GM12878 (cell line): ENCODE data around the gene HDGF. TPM values are rescaled to one million over a fixed set of nuclear protein-coding genes. Genes with fewer than 3 reads are reported as not detected.

Experiments
- ATF3 ChIP-seq: IDR thresholded peaks from 2 replicates; pipeline ENCODE4 v1.6.1; 2011; ENCODE audit warnings: low read depth, mild to moderate bottlenecking, low read length, moderate library complexity, borderline replicate concordance; ENCODE audit errors: extremely low read depth
- BMI1 ChIP-seq: fragments of 450-650 bp; IDR thresholded peaks from 2 replicates; pipeline ENCODE4 v1.6.1; 2016; ENCODE audit warnings: mild to moderate bottlenecking, moderate library complexity, borderline replicate concordance
- BRCA1 ChIP-seq: IDR thresholded peaks from 2 replicates; pipeline ENCODE4 v1.6.1; 2011; ENCODE audit warnings: low read depth, low read length, improper control_type of control experiment
- CHD1 ChIP-seq: IDR thresholded peaks from 2 replicates; pipeline ENCODE4 v1.6.1; 2012; ENCODE audit warnings: low read depth, low read length, improper control_type of control experiment
- CREM ChIP-seq: IDR thresholded peaks from 2 replicates; pipeline ENCODE4 v1.6.1; 2014; ENCODE audit warnings: antibody characterized with exemption, low read depth
- DPF2 ChIP-seq: fragments of 450-650 bp; IDR thresholded peaks from 2 replicates; pipeline ENCODE4 v1.6.1; 2017; ENCODE audit warnings: mild to moderate bottlenecking
- EED ChIP-seq: sonication (generic); IDR thresholded peaks from 2 replicates; pipeline ENCODE4 v1.6.1; 2016; ENCODE audit warnings: antibody characterized with exemption, low read depth
- ETV6 ChIP-seq, 2 experiments: fragments of 450-650 bp in 1 of 2; IDR thresholded peaks in 1 of 2; conservative IDR thresholded peaks in 1 of 2; 2 replicates each; pipeline ENCODE4 v1.6.1; 2014; ENCODE audit warnings: antibody characterized with exemption in 1 of 2, borderline replicate concordance in 1 of 2, low read depth in 1 of 2, mild to moderate bottlenecking in 1 of 2, moderate library complexity in 1 of 2
- FOXK2 ChIP-seq: fragments of 450-650 bp; IDR thresholded peaks from 2 replicates; pipeline ENCODE4 v1.6.1; 2017; ENCODE audit warnings: mild to moderate bottlenecking, moderate library complexity
- MXI1 ChIP-seq: fragments of 150-350 bp; IDR thresholded peaks from 2 replicates; pipeline ENCODE4 v1.6.1; 2011; ENCODE audit warnings: low read depth, mild to moderate bottlenecking, inconsistent platforms, low read length, improper control_type of control experiment
- NKRF ChIP-seq: fragments of 450-650 bp; conservative IDR thresholded peaks from 2 replicates; pipeline ENCODE4 v1.6.1; 2017; ENCODE audit warnings: mild to moderate bottlenecking, moderate library complexity
- NR2C1 ChIP-seq: fragments of 450-650 bp; IDR thresholded peaks from 2 replicates; pipeline ENCODE4 v1.6.1; 2017; ENCODE audit warnings: antibody characterized with exemption, mild to moderate bottlenecking, moderate library complexity
- PAX8 ChIP-seq: fragments of 450-650 bp; IDR thresholded peaks from 2 replicates; pipeline ENCODE4 v1.6.1; 2017; ENCODE audit warnings: mild to moderate bottlenecking, moderate library complexity
- RB1 ChIP-seq: fragments of 450-650 bp; formaldehyde crosslinking; IDR thresholded peaks from 2 replicates; pipeline ENCODE4 v1.6.1; 2017; ENCODE audit warnings: mild to moderate bottlenecking, borderline replicate concordance
- SMC3 ChIP-seq: IDR thresholded peaks from 2 replicates; pipeline ENCODE4 v1.6.1; 2011; ENCODE audit warnings: low read length, improper control_type of control experiment, borderline replicate concordance
- SREBF2 ChIP-seq: IDR thresholded peaks from 2 replicates; pipeline ENCODE4 v1.6.1; 2012; ENCODE audit warnings: mild to moderate bottlenecking, low read length
- STAT3 ChIP-seq: IDR thresholded peaks from 2 replicates; pipeline ENCODE4 v1.6.1; 2011; ENCODE audit warnings: low read depth, low read length, improper control_type of control experiment
- USF1 ChIP-seq: IDR thresholded peaks from 2 replicates; pipeline ENCODE4 v1.6.1; 2011; ENCODE audit warnings: borderline replicate concordance, low read depth, mild to moderate bottlenecking, moderate library complexity, mixed read lengths, low read length; ENCODE audit not compliant: insufficient read depth; ENCODE audit errors: extremely low read length
- ZBTB11 ChIP-seq: fragments of 450-650 bp; formaldehyde crosslinking; IDR thresholded peaks from 2 replicates; pipeline ENCODE4 v1.5.0; 2022; ENCODE audit warnings: mild to moderate bottlenecking, missing genetic modification characterization
- polyA plus RNA-seq, 11 experiments: library from polyadenylated mRNA; depleted of rRNA in 4 of 11; unstranded in 6 of 11; stranded (reverse) in 5 of 11; fragments of >200 nt; fragmentation: Nextera tagmentation in 4 of 11; fragmentation: Illumina TruSeq in 1 of 11; extraction: Ambion mirVana in 4 of 11; extraction: Trizol in 1 of 11; gene quantifications; 1 replicate in 1 of 11; 2 replicates in 10 of 11; pipeline versions ENCODE4 v1.2.1 to v1.2.3, GENCODE V29; 2011 to 2016; ENCODE audit warnings: inconsistent platforms in 2 of 11, missing spikeins in 2 of 11, low read depth in 1 of 11
- total RNA-seq, 4 experiments: library from RNA; depleted of rRNA in 3 of 4; stranded (reverse); fragments of >200 nt in 3 of 4; fragmentation: Illumina TruSeq in 1 of 4; extraction: Trizol in 1 of 4; gene quantifications; 2 replicates each; pipeline versions ENCODE4 v1.2.1 to v1.2.3, GENCODE V29; 2013 to 2021

Gene HDGF
- total and polyA plus RNA-seq, 10 of the 15 experiments (the other 5 are each of a cell fraction or from before 2014, with no cell fraction given), result 28.3 to 372 (median 209) TPM

- peak; percentile 98 for TF ChIP-seq MXI1
- TF ChIP-seq NR2C1, result peak; percentile 85
- no peak; the same call in 1 of the 2 replicates for TF ChIP-seq SMC3
- TF ChIP-seq SREBF2, result peak; percentile 60; the same call in 1 of the 2 replicates
- 0 out of 2 replicates have a peak, but pooled peaks have one; percentile 25 for TF ChIP-seq STAT3
- peak; percentile 98 for TF ChIP-seq CREM
- TF ChIP-seq FOXK2, result peak; percentile 70
- TF ChIP-seq DPF2, result no peak
- TF ChIP-seq CHD1, result no peak
- peak; percentile 89 for TF ChIP-seq NKRF
- TF ChIP-seq BRCA1, result no peak
- TF ChIP-seq ZBTB11 (CRISPR knock-in tag), result peak; percentile 77
- peak; percentile 50; the same call in 1 of the 2 replicates for TF ChIP-seq EED
- peak; percentile 64; the same call in 1 of the 2 replicates for TF ChIP-seq ATF3
- TF ChIP-seq ETV6 (conservative IDR thresholded peaks at IDR 0.05 in 1 of 2, IDR thresholded peaks at IDR 0.05 in 1 of 2; ENCODE audit: borderline replicate concordance in 1 of 2, low read depth in 1 of 2), result peak in 1 of 2 experiments; percentile 70; a peak in 1 of 4 replicates
- no peak for TF ChIP-seq PAX8
- TF ChIP-seq USF1, result no peak
- 0 out of 2 replicates have a peak, but pooled peaks have one; percentile 18 for TF ChIP-seq RB1
- TF ChIP-seq BMI1, result no peak
Observed at GRCh38 chr1:156740741-156741480, 10.6 kb downstream of the HDGF start, which contains the start of gene MRPL24 (continued).
